ENCODE data around the gene PERCC1.

GRCh38 chr16:1392826-1393225 is 38.1 kb upstream of the PERCC1 start:
- TF ChIP-seq CTCF (IDR thresholded peaks at IDR 0.05), result no peak
- no peak for TF ChIP-seq POLR2A (IDR thresholded peaks at IDR 0.05)
- no peak for TF ChIP-seq POLR2AphosphoS5 (IDR thresholded peaks at IDR 0.05)
